ENCODE results near the gene MCM9. TPM values are rescaled to one million over a fixed set of nuclear protein-coding genes. Genes with fewer than 3 reads are reported as not detected.

MCM9 gene
- total and polyA plus RNA-seq, 2 donors (not counting 1 experiment from before 2014, with no cell fraction given): 1.2 to 9.6 TPM

DNA sequence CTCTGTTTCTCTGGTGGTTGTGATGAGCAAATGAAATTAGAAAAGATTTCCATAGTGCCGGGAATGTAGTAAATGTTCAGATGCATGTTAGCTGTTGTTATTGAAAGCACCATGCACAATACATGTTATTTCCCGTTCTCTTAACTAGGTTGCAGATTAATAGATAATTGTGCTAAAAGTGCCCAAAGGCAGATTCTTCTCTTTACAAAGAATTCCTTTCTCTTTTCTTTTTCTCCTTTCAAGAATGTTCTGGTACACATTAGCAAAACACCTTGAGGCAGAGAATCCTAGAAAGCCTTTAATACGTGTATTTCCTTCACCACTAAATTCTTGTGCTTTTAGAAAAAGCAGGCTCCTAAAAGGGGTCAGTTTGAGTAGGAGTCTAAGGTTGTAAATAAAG is 162.1 kb downstream of the MCM9 start:
- Histone ChIP-seq H3K36me3 (ENCODE audit: control insufficient read depth, insufficient read depth, low read length) (no peaks in the 10 kb centered on the region), H3K4me1 (ENCODE audit: control insufficient read depth, extremely low read depth, insufficient read depth, low read length) (no peaks in the 10 kb centered on the region), H4K20me1 (ENCODE audit: control insufficient read depth, extremely low read depth, insufficient read depth, low read length) (no peaks in the 10 kb centered on the region), H3K4me3 (replicated peaks in 1 of 4; ENCODE audit: control extremely low read depth in 1 of 4, insufficient read depth in 1 of 4, low read depth in 3 of 4, low read length in 4 of 4) (no peak overlapping the region), H3K79me2 (ENCODE audit: control insufficient read depth, insufficient read depth, low read length) (no peaks in the 10 kb centered on the region), H3K9me3 (ENCODE audit: control insufficient read depth, insufficient read depth, low read depth, low read length) (no peaks in the 10 kb centered on the region), H3K4me2 (ENCODE audit: extremely low read depth, insufficient read depth, low read length) (no peak overlapping the region), H2AFZ (ENCODE audit: low read length) (no peak overlapping the region), H3K27ac (ENCODE audit: insufficient read depth, low read length) (no peak overlapping the region), H3K9ac (ENCODE audit: insufficient read depth, low read length) (no peak overlapping the region), H3K27me3 (ENCODE audit: control insufficient read depth, insufficient read depth, low read length) (no peaks in the 10 kb centered on the region)
- TF ChIP-seq, protein P1, sequence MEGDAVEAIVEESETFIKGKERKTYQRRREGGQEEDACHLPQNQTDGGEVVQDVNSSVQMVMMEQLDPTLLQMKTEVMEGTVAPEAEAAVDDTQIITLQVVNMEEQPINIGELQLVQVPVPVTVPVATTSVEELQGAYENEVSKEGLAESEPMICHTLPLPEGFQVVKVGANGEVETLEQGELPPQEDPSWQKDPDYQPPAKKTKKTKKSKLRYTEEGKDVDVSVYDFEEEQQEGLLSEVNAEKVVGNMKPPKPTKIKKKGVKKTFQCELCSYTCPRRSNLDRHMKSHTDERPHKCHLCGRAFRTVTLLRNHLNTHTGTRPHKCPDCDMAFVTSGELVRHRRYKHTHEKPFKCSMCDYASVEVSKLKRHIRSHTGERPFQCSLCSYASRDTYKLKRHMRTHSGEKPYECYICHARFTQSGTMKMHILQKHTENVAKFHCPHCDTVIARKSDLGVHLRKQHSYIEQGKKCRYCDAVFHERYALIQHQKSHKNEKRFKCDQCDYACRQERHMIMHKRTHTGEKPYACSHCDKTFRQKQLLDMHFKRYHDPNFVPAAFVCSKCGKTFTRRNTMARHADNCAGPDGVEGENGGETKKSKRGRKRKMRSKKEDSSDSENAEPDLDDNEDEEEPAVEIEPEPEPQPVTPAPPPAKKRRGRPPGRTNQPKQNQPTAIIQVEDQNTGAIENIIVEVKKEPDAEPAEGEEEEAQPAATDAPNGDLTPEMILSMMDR (conservative IDR thresholded peaks at IDR 0.05 in 1 of 2, IDR thresholded peaks at IDR 0.05 in 1 of 2; ENCODE audit: low read depth in 1 of 2, low read length in 2 of 2): no peak
- TF ChIP-seq EZH2 (IDR thresholded peaks at IDR 0.05; ENCODE audit: low read length, missing control alignments): no peak
- DNase-seq (ENCODE audit: low read depth in 2 of 2): no peak

DNA sequence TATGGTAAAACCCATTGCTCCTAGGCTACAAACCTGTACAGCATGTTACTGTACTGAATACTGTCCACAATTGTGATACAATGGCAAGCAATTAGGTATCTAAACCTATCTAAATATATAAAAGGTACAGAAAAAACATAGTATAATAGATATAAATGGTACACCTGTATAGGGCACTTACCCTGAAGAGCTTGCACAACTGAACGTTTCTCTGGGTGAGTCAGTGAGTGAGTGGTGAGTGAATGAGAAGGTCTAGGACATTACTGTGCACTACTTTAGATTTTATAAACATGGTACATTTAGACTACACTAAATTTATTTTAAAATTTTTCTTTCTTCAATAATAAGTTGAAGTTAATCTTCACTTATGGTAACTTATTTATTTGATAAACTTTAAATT is 163.7 kb downstream of the MCM9 start:
- Histone ChIP-seq H3K9me3 (ENCODE audit: control insufficient read depth, insufficient read depth, low read depth, low read length) (no peaks in the 10 kb centered on the region), H3K79me2 (ENCODE audit: control insufficient read depth, insufficient read depth, low read length) (no peaks in the 10 kb centered on the region), H3K27ac (ENCODE audit: insufficient read depth, low read length) (no peak overlapping the region), H4K20me1 (ENCODE audit: control insufficient read depth, extremely low read depth, insufficient read depth, low read length) (no peaks in the 10 kb centered on the region), H3K4me2 (ENCODE audit: extremely low read depth, insufficient read depth, low read length) (no peak overlapping the region), H3K4me3 (replicated peaks in 1 of 4; ENCODE audit: control extremely low read depth in 1 of 4, insufficient read depth in 1 of 4, low read depth in 3 of 4, low read length in 4 of 4) (no peak overlapping the region), H3K4me1 (ENCODE audit: control insufficient read depth, extremely low read depth, insufficient read depth, low read length) (no peaks in the 10 kb centered on the region), H3K36me3 (ENCODE audit: control insufficient read depth, insufficient read depth, low read length) (no peaks in the 10 kb centered on the region), H2AFZ (ENCODE audit: low read length) (no peak overlapping the region), H3K27me3 (ENCODE audit: control insufficient read depth, insufficient read depth, low read length) (no peaks in the 10 kb centered on the region), H3K9ac (ENCODE audit: insufficient read depth, low read length) (no peak overlapping the region)
- DNase-seq (ENCODE audit: low read depth in 2 of 2): no peak
- TF ChIP-seq EZH2 (IDR thresholded peaks at IDR 0.05; ENCODE audit: low read length, missing control alignments): no peak
- TF ChIP-seq, protein P1 (conservative IDR thresholded peaks at IDR 0.05 in 1 of 2, IDR thresholded peaks at IDR 0.05 in 1 of 2; ENCODE audit: low read depth in 1 of 2, low read length in 2 of 2): no peak

DNA sequence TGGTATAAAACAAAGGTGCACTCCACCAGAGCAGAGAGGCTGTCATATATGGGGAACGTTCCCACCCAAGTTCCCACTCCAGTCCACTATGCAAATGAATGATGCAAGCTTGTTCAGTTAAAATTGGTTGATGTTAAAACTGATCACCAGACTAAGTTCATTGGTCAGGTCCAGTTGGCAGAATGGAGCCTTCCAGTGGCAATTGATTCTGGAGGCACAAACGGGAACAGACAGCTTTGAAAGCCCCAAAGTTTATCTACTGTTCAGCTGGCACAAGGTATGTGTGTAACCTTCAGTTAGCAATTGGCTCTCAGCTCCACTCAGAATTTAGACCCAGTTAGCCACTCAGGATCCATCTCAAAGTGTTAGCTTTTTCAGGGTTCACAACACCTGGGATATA is 164.1 kb downstream of the MCM9 start:
- H3K36me3 ChIP-seq (ENCODE audit: control insufficient read depth, insufficient read depth, low read length): no peaks in the 10 kb centered on the region
- no peaks in the 10 kb centered on the region for H3K27me3 ChIP-seq (ENCODE audit: control insufficient read depth, insufficient read depth, low read length)
- H3K4me1 ChIP-seq (ENCODE audit: control insufficient read depth, extremely low read depth, insufficient read depth, low read length): no peaks in the 10 kb centered on the region
- no peaks in the 10 kb centered on the region for H4K20me1 ChIP-seq (ENCODE audit: control insufficient read depth, extremely low read depth, insufficient read depth, low read length)
- no peak overlapping the region for H3K27ac ChIP-seq (ENCODE audit: insufficient read depth, low read length)
- no peaks in the 10 kb centered on the region for H3K9me3 ChIP-seq (ENCODE audit: control insufficient read depth, insufficient read depth, low read depth, low read length)
- no peaks in the 10 kb centered on the region for H3K79me2 ChIP-seq (ENCODE audit: control insufficient read depth, insufficient read depth, low read length)
- no peak overlapping the region for H2AFZ ChIP-seq (ENCODE audit: low read length)
- no peak overlapping the region for H3K9ac ChIP-seq (ENCODE audit: insufficient read depth, low read length)
- TF ChIP-seq EZH2 (IDR thresholded peaks at IDR 0.05; ENCODE audit: low read length, missing control alignments): no peak
- TF ChIP-seq, protein P1 (conservative IDR thresholded peaks at IDR 0.05 in 1 of 2, IDR thresholded peaks at IDR 0.05 in 1 of 2; ENCODE audit: low read depth in 1 of 2, low read length in 2 of 2): no peak
- no peak overlapping the region for H3K4me2 ChIP-seq (ENCODE audit: extremely low read depth, insufficient read depth, low read length)
- no peak overlapping the region for H3K4me3 ChIP-seq (replicated peaks in 1 of 4; ENCODE audit: control extremely low read depth in 1 of 4, insufficient read depth in 1 of 4, low read depth in 3 of 4, low read length in 4 of 4)
- no peak for DNase-seq (ENCODE audit: low read depth in 2 of 2)
